ENCODE measurements around the gene IGF2R.

IGF2R gene

GRCh38 chr6:159973951-159974350 lies 5.1 kb downstream of the IGF2R start:
- Histone ChIP-seq H3K36me3 (ENCODE audit: control insufficient read depth, insufficient read depth, low read length) (no peaks in the 10 kb centered on the region), H3K27ac (ENCODE audit: insufficient read depth, low read length, poor library complexity, severe bottlenecking) (no peak overlapping the region), H3K27me3 (replicated peaks; ENCODE audit: control insufficient read depth, insufficient read depth, low read length, poor library complexity, severe bottlenecking) (no peaks in the 10 kb centered on the region), H3K4me1 (ENCODE audit: control insufficient read depth, insufficient read depth, low read length, poor library complexity, severe bottlenecking) (peaks cover 41% of the 10 kb centered on the region), H3K4me3 (ENCODE audit: insufficient read depth, low read depth, low read length, poor library complexity, severe bottlenecking) (no peak overlapping the region), H3K9me3 (ENCODE audit: control insufficient read depth, low read length) (no peaks in the 10 kb centered on the region)
- DNase-seq = no peak

- Histone ChIP-seq H3K4me3 (ENCODE audit: insufficient read depth, low read depth, low read length, poor library complexity, severe bottlenecking) (no peak overlapping the region), H3K36me3 (ENCODE audit: control insufficient read depth, insufficient read depth, low read length) (no peaks in the 10 kb centered on the region), H3K4me1 (ENCODE audit: control insufficient read depth, insufficient read depth, low read length, poor library complexity, severe bottlenecking) (peaks cover 43% of the 10 kb centered on the region), H3K9me3 (ENCODE audit: control insufficient read depth, low read length) (no peaks in the 10 kb centered on the region), H3K27ac (ENCODE audit: insufficient read depth, low read length, poor library complexity, severe bottlenecking) (no peak overlapping the region), H3K27me3 (replicated peaks; ENCODE audit: control insufficient read depth, insufficient read depth, low read length, poor library complexity, severe bottlenecking) (no peaks in the 10 kb centered on the region)
- DNase-seq = no peak
These were observed 6.0 kb downstream of the IGF2R start for GRCh38 chr6:159974932-159975331.

GRCh38 chr6:159976686-159977254 lies 7.9 kb downstream of the IGF2R start:
- Histone ChIP-seq H3K36me3 (ENCODE audit: control insufficient read depth, insufficient read depth, low read length) (no peaks in the 10 kb centered on the region), H3K27me3 (replicated peaks; ENCODE audit: control insufficient read depth, insufficient read depth, low read length, poor library complexity, severe bottlenecking) (no peaks in the 10 kb centered on the region), H3K4me1 (ENCODE audit: control insufficient read depth, insufficient read depth, low read length, poor library complexity, severe bottlenecking) (peaks cover 44% of the 10 kb centered on the region), H3K4me3 (ENCODE audit: insufficient read depth, low read depth, low read length, poor library complexity, severe bottlenecking) (no peak overlapping the region), H3K9me3 (ENCODE audit: control insufficient read depth, low read length) (no peaks in the 10 kb centered on the region), H3K27ac (ENCODE audit: insufficient read depth, low read length, poor library complexity, severe bottlenecking) (no peak overlapping the region)
- no peak for DNase-seq

DNA sequence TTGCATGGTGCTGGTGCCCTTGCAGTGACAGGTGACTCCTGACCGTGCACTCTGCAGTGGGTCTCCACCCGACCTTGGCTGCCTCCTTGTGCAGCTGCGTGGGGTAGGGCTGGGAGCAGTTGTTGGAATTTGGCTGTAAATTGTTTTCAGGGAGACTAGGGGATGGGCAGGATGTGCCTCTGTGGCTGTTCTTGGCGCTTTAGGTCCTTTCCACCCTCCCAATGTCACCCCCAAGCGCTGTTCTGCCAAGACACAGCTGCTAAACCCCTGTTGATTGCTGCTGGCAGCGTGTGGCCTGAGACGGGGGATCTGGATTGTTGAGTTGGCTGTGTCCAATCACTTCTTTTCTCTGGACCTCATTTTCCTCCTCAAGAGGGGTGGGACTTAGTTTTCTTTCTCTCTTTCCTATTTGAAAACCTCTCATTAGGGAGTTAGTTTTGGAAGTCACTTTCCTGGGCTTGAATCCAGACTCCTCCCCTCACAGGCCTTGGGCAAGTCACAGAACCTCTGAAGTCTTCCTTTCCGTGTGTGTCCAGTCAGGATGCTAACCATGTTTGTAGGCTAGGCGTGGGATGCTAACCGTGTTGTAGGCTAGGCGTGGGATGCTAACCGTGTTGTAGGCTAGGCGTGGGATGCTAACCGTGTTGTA lies 8.5 kb downstream of the IGF2R start:
- no peak for DNase-seq
- Histone ChIP-seq H3K4me3 (ENCODE audit: insufficient read depth, low read depth, low read length, poor library complexity, severe bottlenecking) (no peak overlapping the region), H3K9me3 (ENCODE audit: control insufficient read depth, low read length) (no peaks in the 10 kb centered on the region), H3K4me1 (ENCODE audit: control insufficient read depth, insufficient read depth, low read length, poor library complexity, severe bottlenecking) (peaks cover 48% of the 10 kb centered on the region), H3K36me3 (ENCODE audit: control insufficient read depth, insufficient read depth, low read length) (no peaks in the 10 kb centered on the region), H3K27ac (ENCODE audit: insufficient read depth, low read length, poor library complexity, severe bottlenecking) (no peak overlapping the region), H3K27me3 (replicated peaks; ENCODE audit: control insufficient read depth, insufficient read depth, low read length, poor library complexity, severe bottlenecking) (no peaks in the 10 kb centered on the region)

GRCh38 chr6:159977904-159978268 lies 9.0 kb downstream of the IGF2R start:
- Histone ChIP-seq H3K27me3 (replicated peaks; ENCODE audit: control insufficient read depth, insufficient read depth, low read length, poor library complexity, severe bottlenecking) (no peaks in the 10 kb centered on the region), H3K4me3 (ENCODE audit: insufficient read depth, low read depth, low read length, poor library complexity, severe bottlenecking) (no peak overlapping the region), H3K27ac (ENCODE audit: insufficient read depth, low read length, poor library complexity, severe bottlenecking) (peak overlapping the region; percentile 63), H3K36me3 (ENCODE audit: control insufficient read depth, insufficient read depth, low read length) (no peaks in the 10 kb centered on the region), H3K4me1 (ENCODE audit: control insufficient read depth, insufficient read depth, low read length, poor library complexity, severe bottlenecking) (peaks cover 48% of the 10 kb centered on the region), H3K9me3 (ENCODE audit: control insufficient read depth, low read length) (no peaks in the 10 kb centered on the region)
- no peak for DNase-seq

- DNase-seq = peak; percentile 17 to 33 (median 31)
- Histone ChIP-seq H3K27ac (ENCODE audit: insufficient read depth, low read length, poor library complexity, severe bottlenecking) (peak overlapping the region; percentile 63), H3K4me1 (ENCODE audit: control insufficient read depth, insufficient read depth, low read length, poor library complexity, severe bottlenecking) (peaks cover 49% of the 10 kb centered on the region), H3K36me3 (ENCODE audit: control insufficient read depth, insufficient read depth, low read length) (no peaks in the 10 kb centered on the region), H3K4me3 (ENCODE audit: insufficient read depth, low read depth, low read length, poor library complexity, severe bottlenecking) (no peak overlapping the region), H3K9me3 (ENCODE audit: control insufficient read depth, low read length) (no peaks in the 10 kb centered on the region), H3K27me3 (replicated peaks; ENCODE audit: control insufficient read depth, insufficient read depth, low read length, poor library complexity, severe bottlenecking) (no peaks in the 10 kb centered on the region)
These were observed 9.6 kb downstream of the IGF2R start for GRCh38 chr6:159978291-159979135.

DNA sequence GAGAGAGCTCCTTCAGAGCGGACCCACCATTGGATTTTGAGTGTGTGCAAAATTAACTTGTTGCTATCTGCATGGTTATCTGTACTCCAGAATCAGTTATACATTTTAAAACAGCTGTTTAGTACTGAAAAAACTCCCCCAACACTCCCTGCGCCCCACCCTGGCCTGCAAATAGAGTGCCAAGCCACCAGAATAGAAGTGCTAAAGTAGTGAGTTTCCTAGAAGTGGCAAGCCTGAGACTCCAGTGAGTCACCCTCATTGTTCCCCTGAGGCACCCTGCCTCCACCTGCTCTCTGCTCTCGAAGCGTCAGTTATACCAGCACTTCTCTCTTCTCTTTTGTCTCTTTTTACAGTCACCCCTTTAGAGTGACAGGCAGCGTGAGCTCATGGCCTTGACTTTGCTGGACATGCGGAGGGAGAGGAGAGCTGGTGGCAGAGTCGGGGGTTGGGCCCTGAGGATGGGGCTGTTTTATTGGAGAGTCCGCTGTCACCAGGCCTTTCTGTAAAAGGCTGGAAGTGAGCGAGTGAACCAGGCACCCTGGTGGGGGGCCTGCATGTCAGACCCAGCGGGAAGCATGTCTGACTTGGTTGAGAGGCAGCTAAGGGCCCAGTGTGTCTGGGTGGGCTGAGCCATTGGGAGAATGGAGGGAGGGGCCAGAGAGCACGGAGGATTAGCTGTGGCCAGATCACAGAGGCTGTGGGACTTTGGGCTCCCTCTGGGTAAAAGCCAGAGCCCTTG lies 10.4 kb downstream of the IGF2R start:
- peak overlapping the region; percentile 63 for H3K27ac ChIP-seq (ENCODE audit: insufficient read depth, low read length, poor library complexity, severe bottlenecking)
- H3K36me3 ChIP-seq (ENCODE audit: control insufficient read depth, insufficient read depth, low read length) = no peaks in the 10 kb centered on the region
- H3K27me3 ChIP-seq (replicated peaks; ENCODE audit: control insufficient read depth, insufficient read depth, low read length, poor library complexity, severe bottlenecking) = no peaks in the 10 kb centered on the region
- H3K9me3 ChIP-seq (ENCODE audit: control insufficient read depth, low read length) = no peaks in the 10 kb centered on the region
- no peak overlapping the region for H3K4me3 ChIP-seq (ENCODE audit: insufficient read depth, low read depth, low read length, poor library complexity, severe bottlenecking)
- peak in 1 of 3 donors; percentile 34 for DNase-seq
- peaks cover 55% of the 10 kb centered on the region for H3K4me1 ChIP-seq (ENCODE audit: control insufficient read depth, insufficient read depth, low read length, poor library complexity, severe bottlenecking)

DNA sequence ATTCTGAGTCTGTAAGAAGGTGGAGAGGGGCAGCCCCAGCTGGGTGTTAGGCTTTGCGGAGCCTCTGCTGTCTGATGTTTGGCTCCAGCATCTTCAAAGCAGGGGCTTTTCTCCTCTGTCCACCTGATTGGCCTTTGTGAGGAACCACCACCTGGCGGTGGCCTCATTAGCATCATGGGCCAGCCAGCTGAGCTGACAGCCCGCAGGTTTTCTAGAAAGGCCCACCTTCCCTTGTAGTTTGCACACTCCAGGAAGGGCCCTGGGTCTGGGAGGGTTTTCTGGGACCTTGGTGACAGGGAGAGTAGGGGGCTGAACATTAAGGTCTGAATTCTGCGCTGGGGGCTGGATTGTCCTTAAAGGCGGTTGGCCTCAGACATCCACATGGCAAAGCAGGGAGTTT lies 11.6 kb downstream of the IGF2R start:
- no peaks in the 10 kb centered on the region for H3K27me3 ChIP-seq (replicated peaks; ENCODE audit: control insufficient read depth, insufficient read depth, low read length, poor library complexity, severe bottlenecking)
- peaks cover 61% of the 10 kb centered on the region for H3K4me1 ChIP-seq (ENCODE audit: control insufficient read depth, insufficient read depth, low read length, poor library complexity, severe bottlenecking)
- no peaks in the 10 kb centered on the region for H3K9me3 ChIP-seq (ENCODE audit: control insufficient read depth, low read length)
- no peak for DNase-seq
- no peak overlapping the region for H3K4me3 ChIP-seq (ENCODE audit: insufficient read depth, low read depth, low read length, poor library complexity, severe bottlenecking)
- H3K27ac ChIP-seq (ENCODE audit: insufficient read depth, low read length, poor library complexity, severe bottlenecking) = no peak overlapping the region
- H3K36me3 ChIP-seq (ENCODE audit: control insufficient read depth, insufficient read depth, low read length) = no peaks in the 10 kb centered on the region

DNA sequence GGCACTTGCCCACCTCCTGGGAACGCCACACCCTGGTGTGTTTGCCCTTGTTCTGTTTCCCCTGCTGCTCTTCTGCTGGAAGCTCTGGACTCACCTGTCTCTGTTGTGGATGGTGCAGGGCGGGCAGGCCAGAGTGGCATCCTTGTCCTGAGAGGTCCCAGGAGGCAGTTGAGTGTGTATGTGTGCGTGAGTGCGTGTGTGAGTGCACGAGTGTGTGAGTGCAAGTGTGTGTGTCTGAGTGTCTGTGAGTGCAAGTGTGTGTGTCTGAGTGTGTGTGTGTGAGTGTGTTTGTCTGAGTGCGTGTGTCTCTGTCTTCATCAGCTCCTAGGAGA lies 12.2 kb downstream of the IGF2R start:
- H3K4me3 ChIP-seq (ENCODE audit: insufficient read depth, low read depth, low read length, poor library complexity, severe bottlenecking) = no peak overlapping the region
- no peaks in the 10 kb centered on the region for H3K9me3 ChIP-seq (ENCODE audit: control insufficient read depth, low read length)
- peaks cover 61% of the 10 kb centered on the region for H3K4me1 ChIP-seq (ENCODE audit: control insufficient read depth, insufficient read depth, low read length, poor library complexity, severe bottlenecking)
- H3K27ac ChIP-seq (ENCODE audit: insufficient read depth, low read length, poor library complexity, severe bottlenecking) = no peak overlapping the region
- DNase-seq = no peak
- no peaks in the 10 kb centered on the region for H3K36me3 ChIP-seq (ENCODE audit: control insufficient read depth, insufficient read depth, low read length)
- H3K27me3 ChIP-seq (replicated peaks; ENCODE audit: control insufficient read depth, insufficient read depth, low read length, poor library complexity, severe bottlenecking) = no peaks in the 10 kb centered on the region
